Measurements from ENCODE around the gene TRMO.

- TF ChIP-seq CTCF (IDR thresholded peaks at IDR 0.05) (no peak), POLR2A (IDR thresholded peaks at IDR 0.05) (no peak)
Observed at GRCh38 chr9:97892421-97892820, 29.9 kb downstream of the TRMO start.
